ENCODE results near the gene MPZL3.

MPZL3 gene

GRCh38 chr11:118234833-118235232 lies 17.3 kb downstream of the MPZL3 start:
- no peak overlapping the region for H3K4me3 ChIP-seq (ENCODE audit: low read depth, low read length)
- no peak for DNase-seq (ENCODE audit: low read depth)
- TF ChIP-seq, protein P1, sequence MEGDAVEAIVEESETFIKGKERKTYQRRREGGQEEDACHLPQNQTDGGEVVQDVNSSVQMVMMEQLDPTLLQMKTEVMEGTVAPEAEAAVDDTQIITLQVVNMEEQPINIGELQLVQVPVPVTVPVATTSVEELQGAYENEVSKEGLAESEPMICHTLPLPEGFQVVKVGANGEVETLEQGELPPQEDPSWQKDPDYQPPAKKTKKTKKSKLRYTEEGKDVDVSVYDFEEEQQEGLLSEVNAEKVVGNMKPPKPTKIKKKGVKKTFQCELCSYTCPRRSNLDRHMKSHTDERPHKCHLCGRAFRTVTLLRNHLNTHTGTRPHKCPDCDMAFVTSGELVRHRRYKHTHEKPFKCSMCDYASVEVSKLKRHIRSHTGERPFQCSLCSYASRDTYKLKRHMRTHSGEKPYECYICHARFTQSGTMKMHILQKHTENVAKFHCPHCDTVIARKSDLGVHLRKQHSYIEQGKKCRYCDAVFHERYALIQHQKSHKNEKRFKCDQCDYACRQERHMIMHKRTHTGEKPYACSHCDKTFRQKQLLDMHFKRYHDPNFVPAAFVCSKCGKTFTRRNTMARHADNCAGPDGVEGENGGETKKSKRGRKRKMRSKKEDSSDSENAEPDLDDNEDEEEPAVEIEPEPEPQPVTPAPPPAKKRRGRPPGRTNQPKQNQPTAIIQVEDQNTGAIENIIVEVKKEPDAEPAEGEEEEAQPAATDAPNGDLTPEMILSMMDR (IDR thresholded peaks at IDR 0.05; ENCODE audit: control insufficient read depth, extremely low read depth, insufficient read depth) = no peak

- TF ChIP-seq, protein P1 (IDR thresholded peaks at IDR 0.05; ENCODE audit: control insufficient read depth, extremely low read depth, insufficient read depth) = no peak
- DNase-seq (ENCODE audit: low read depth) = no peak
- H3K4me3 ChIP-seq (ENCODE audit: low read depth, low read length) = no peak overlapping the region
These were observed 18.3 kb downstream of the MPZL3 start for GRCh38 chr11:118233850-118234249.

DNA sequence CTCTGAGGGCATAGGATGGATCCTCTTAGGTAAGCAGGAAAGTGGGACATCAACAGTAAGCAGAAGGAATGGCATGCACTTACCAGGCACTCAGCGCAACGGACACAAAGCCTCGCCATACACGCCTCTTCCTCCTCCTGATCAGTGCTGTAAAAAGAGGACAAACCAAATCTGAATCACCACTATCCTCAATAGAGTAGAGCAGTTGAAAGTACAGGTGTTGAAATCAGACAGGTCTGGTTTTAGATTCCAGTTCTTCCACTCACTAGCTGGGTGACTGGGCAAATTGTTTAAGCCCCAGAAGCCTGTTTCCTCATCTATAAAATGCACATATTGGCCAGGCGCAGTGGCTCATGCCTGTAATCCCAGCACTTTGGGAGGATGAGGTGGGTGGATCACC lies 18.8 kb downstream of the MPZL3 start:
- H3K4me3 ChIP-seq (ENCODE audit: low read depth, low read length) = no peak overlapping the region
- no peak for DNase-seq (ENCODE audit: low read depth)
- TF ChIP-seq, protein P1 (IDR thresholded peaks at IDR 0.05; ENCODE audit: control insufficient read depth, extremely low read depth, insufficient read depth) = no peak

DNA sequence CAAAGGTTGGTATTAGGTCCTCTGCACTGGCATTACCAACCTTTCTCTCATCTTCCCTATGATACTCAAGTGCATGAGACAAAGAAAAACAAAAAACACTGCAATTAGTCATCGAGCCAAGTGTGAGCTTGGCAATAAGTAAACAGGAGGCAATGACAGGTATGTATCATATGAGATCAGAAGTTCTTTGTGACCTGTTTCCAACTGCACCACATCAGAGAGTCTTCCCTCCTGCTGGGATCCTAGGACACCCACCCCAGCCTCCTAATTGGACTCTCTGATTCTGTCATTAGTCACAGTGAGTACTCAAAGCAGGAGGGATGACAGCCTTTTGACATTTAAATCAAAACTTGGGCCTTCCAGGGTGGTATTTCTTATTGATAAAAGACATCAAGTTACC lies 19.5 kb downstream of the MPZL3 start:
- DNase-seq (ENCODE audit: low read depth) = no peak
- TF ChIP-seq, protein P1 (IDR thresholded peaks at IDR 0.05; ENCODE audit: control insufficient read depth, extremely low read depth, insufficient read depth) = no peak
- H3K4me3 ChIP-seq (ENCODE audit: low read depth, low read length) = no peak overlapping the region

DNA sequence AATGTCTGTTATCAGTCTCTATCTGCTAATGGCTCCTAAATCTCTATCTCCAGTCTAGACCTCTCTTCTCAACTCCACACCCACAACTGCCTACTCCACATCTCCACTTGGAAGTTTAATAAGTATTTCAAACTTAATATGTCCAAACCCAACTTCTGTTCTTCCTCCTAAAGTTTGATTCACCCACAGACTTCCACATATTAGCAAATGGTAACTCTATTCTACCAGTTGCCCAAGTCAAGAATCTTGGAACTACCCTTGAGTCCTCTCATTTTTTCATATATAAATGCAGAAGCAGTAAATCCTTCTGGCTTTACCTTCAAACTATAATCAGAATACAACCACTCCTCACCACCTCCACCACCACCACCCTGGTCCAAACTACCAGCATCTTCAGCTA lies 20.7 kb downstream of the MPZL3 start:
- DNase-seq (ENCODE audit: low read depth) = no peak
- TF ChIP-seq, protein P1 (IDR thresholded peaks at IDR 0.05; ENCODE audit: control insufficient read depth, extremely low read depth, insufficient read depth) = no peak
- no peak overlapping the region for H3K4me3 ChIP-seq (ENCODE audit: low read depth, low read length)

GRCh38 chr11:118230088-118230487 lies 22.1 kb downstream of the MPZL3 start:
- TF ChIP-seq, protein P1 (IDR thresholded peaks at IDR 0.05; ENCODE audit: control insufficient read depth, extremely low read depth, insufficient read depth) = no peak
- DNase-seq (ENCODE audit: low read depth) = no peak
- H3K4me3 ChIP-seq (ENCODE audit: low read depth, low read length) = no peak overlapping the region

- no peak overlapping the region for H3K4me3 ChIP-seq (ENCODE audit: low read depth, low read length)
- TF ChIP-seq, protein P1 (IDR thresholded peaks at IDR 0.05; ENCODE audit: control insufficient read depth, extremely low read depth, insufficient read depth) = no peak
- DNase-seq (ENCODE audit: low read depth) = no peak
These were observed 22.8 kb downstream of the MPZL3 start for GRCh38 chr11:118229274-118229847.

Data from LNCaP clone FGC (cell line).